Body of pancreas (tissue), 4 donors: ENCODE results near the gene ATP2B2.

Experiments used
- CTCF ChIP-seq, 7 experiments: fragments of 450-650 bp in 4 of 7; fragments of 200-600 bp in 3 of 7; sonication (generic) in 3 of 7; IDR thresholded peaks; one replicate each; pipeline ENCODE4 v1.5.1; 2016 to 2019; ENCODE audit warnings: antibody characterized with exemption in 7 of 7
- POLR2A ChIP-seq, 3 donors: fragments of 450-650 bp; IDR thresholded peaks; one replicate each; pipeline ENCODE4 v1.6.1; 2016; ENCODE audit warnings: antibody characterized with exemption in 3 of 3, mild to moderate bottlenecking in 2 of 3

- no peak for TF ChIP-seq CTCF (IDR thresholded peaks at IDR 0.05)
- no peak for TF ChIP-seq POLR2A (IDR thresholded peaks at IDR 0.05)
These were observed 40.8 kb upstream of the ATP2B2 start for GRCh38 chr3:10546181-10546624.
